Body of pancreas (tissue), 4 donors: Measurements from ENCODE around the gene ADK.

Source experiments
- CTCF ChIP-seq, 7 experiments: fragments of 450-650 bp in 4 of 7; fragments of 200-600 bp in 3 of 7; sonication (generic) in 3 of 7; IDR thresholded peaks; one replicate each; pipeline ENCODE4 v1.5.1; 2016 to 2019; ENCODE audit warnings: antibody characterized with exemption in 7 of 7
- POLR2A ChIP-seq, 3 donors: fragments of 450-650 bp; IDR thresholded peaks; one replicate each; pipeline ENCODE4 v1.6.1; 2016; ENCODE audit warnings: antibody characterized with exemption in 3 of 3, mild to moderate bottlenecking in 2 of 3

- no peak for TF ChIP-seq POLR2A (IDR thresholded peaks at IDR 0.05)
- no peak for TF ChIP-seq CTCF (IDR thresholded peaks at IDR 0.05)
Observed at GRCh38 chr10:74187237-74187636, 36.2 kb downstream of the ADK start.
